Measurements from ENCODE around the gene GLOD5.

The GLOD5 gene

GRCh38 chrX:48793935-48794334 lies 32.4 kb downstream of the GLOD5 start:
- no peak overlapping the region for H3K9ac ChIP-seq
- no peak overlapping the region for H3K4me3 ChIP-seq (IDR thresholded peaks at IDR 0.05; ENCODE audit: insufficient read depth, low read depth, low read length)
- no peak overlapping the region for H3K27ac ChIP-seq
- no peaks in the 10 kb centered on the region for H3K27me3 ChIP-seq (ENCODE audit: insufficient read depth, low read depth)
- no peak overlapping the region for H3K4me2 ChIP-seq
- no peak for TF ChIP-seq CTCF (conservative IDR thresholded peaks at IDR 0.05; ENCODE audit: low read depth, low read length)
- H3K36me3 ChIP-seq (ENCODE audit: insufficient read depth): no peaks in the 10 kb centered on the region
- no peaks in the 10 kb centered on the region for H3K79me2 ChIP-seq (ENCODE audit: insufficient read depth, low read depth)
- no peaks in the 10 kb centered on the region for H3K4me1 ChIP-seq (ENCODE audit: low read depth, poor library complexity, severe bottlenecking)
- H2AFZ ChIP-seq (ENCODE audit: low read depth): no peak overlapping the region
- no peaks in the 10 kb centered on the region for H4K20me1 ChIP-seq (ENCODE audit: insufficient read depth)

GRCh38 chrX:48794340-48794910 lies 32.9 kb downstream of the GLOD5 start:
- Histone ChIP-seq H4K20me1 (ENCODE audit: insufficient read depth) (no peaks in the 10 kb centered on the region), H3K27ac (no peak overlapping the region), H2AFZ (ENCODE audit: low read depth) (no peak overlapping the region), H3K9ac (no peak overlapping the region), H3K4me2 (no peak overlapping the region), H3K4me3 (IDR thresholded peaks at IDR 0.05; ENCODE audit: insufficient read depth, low read depth, low read length) (no peak overlapping the region), H3K4me1 (ENCODE audit: low read depth, poor library complexity, severe bottlenecking) (no peaks in the 10 kb centered on the region), H3K79me2 (ENCODE audit: insufficient read depth, low read depth) (no peaks in the 10 kb centered on the region), H3K36me3 (ENCODE audit: insufficient read depth) (no peaks in the 10 kb centered on the region), H3K27me3 (ENCODE audit: insufficient read depth, low read depth) (no peaks in the 10 kb centered on the region)
- TF ChIP-seq CTCF (conservative IDR thresholded peaks at IDR 0.05; ENCODE audit: low read depth, low read length): no peak

GRCh38 chrX:48794911-48795515 lies 33.5 kb downstream of the GLOD5 start:
- Histone ChIP-seq H3K4me3 (IDR thresholded peaks at IDR 0.05; ENCODE audit: insufficient read depth, low read depth, low read length) (no peak overlapping the region), H3K27ac (no peak overlapping the region), H4K20me1 (ENCODE audit: insufficient read depth) (no peaks in the 10 kb centered on the region), H3K4me2 (no peak overlapping the region), H3K4me1 (ENCODE audit: low read depth, poor library complexity, severe bottlenecking) (no peaks in the 10 kb centered on the region), H3K27me3 (ENCODE audit: insufficient read depth, low read depth) (no peaks in the 10 kb centered on the region), H3K36me3 (ENCODE audit: insufficient read depth) (no peaks in the 10 kb centered on the region), H3K79me2 (ENCODE audit: insufficient read depth, low read depth) (no peaks in the 10 kb centered on the region), H3K9ac (no peak overlapping the region), H2AFZ (ENCODE audit: low read depth) (no peak overlapping the region)
- no peak for TF ChIP-seq CTCF (conservative IDR thresholded peaks at IDR 0.05; ENCODE audit: low read depth, low read length)

GRCh38 chrX:48798318-48798717 lies 36.8 kb downstream of the GLOD5 start:
- H3K79me2 ChIP-seq (ENCODE audit: insufficient read depth, low read depth): no peaks in the 10 kb centered on the region
- no peaks in the 10 kb centered on the region for H3K27me3 ChIP-seq (ENCODE audit: insufficient read depth, low read depth)
- no peak overlapping the region for H3K9ac ChIP-seq
- no peak overlapping the region for H3K27ac ChIP-seq
- TF ChIP-seq CTCF (conservative IDR thresholded peaks at IDR 0.05; ENCODE audit: low read depth, low read length): no peak
- no peak overlapping the region for H3K4me3 ChIP-seq (IDR thresholded peaks at IDR 0.05; ENCODE audit: insufficient read depth, low read depth, low read length)
- H3K4me2 ChIP-seq: no peak overlapping the region
- H4K20me1 ChIP-seq (ENCODE audit: insufficient read depth): no peaks in the 10 kb centered on the region
- H2AFZ ChIP-seq (ENCODE audit: low read depth): no peak overlapping the region
- peaks cover 4% of the 10 kb centered on the region for H3K4me1 ChIP-seq (ENCODE audit: low read depth, poor library complexity, severe bottlenecking)
- no peaks in the 10 kb centered on the region for H3K36me3 ChIP-seq (ENCODE audit: insufficient read depth)
